Measurements from ENCODE around the gene PCSK4. TPM values are rescaled to one million over a fixed set of nuclear protein-coding genes. Genes with fewer than 3 reads are reported as not detected.

PCSK4 gene
- polyA plus RNA-seq, 1 experiment: 1.3 TPM

DNA sequence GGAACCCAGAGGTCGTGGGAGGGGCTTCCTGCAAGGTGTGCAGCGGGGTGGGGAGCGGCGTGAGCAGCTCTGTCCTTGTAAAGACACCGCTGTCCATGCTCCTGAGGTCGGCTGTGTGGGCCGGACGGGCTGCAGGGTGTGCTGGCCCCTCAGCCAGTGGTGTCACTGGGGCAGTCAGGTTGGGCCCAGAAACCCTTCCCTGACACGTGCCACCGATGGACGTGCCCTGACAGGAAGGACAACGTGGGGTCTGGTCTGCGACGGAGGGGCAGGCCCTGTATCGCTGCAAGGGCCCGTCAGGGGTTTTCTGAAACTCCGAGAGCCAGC, 56.1 kb downstream of the PCSK4 start:
- Histone ChIP-seq H3K27me3 (ENCODE audit: control insufficient read depth, insufficient read depth, low read length) (no peaks in the 10 kb centered on the region), H3K36me3 (ENCODE audit: control insufficient read depth, insufficient read depth, low read length) (peaks cover 48% of the 10 kb centered on the region), H3K4me3 (ENCODE audit: low read depth, low read length) (no peak overlapping the region)
- ChIA-PET CTCF (no interaction called here), POLR2A (no interaction called here)
- TF ChIP-seq, protein P1, sequence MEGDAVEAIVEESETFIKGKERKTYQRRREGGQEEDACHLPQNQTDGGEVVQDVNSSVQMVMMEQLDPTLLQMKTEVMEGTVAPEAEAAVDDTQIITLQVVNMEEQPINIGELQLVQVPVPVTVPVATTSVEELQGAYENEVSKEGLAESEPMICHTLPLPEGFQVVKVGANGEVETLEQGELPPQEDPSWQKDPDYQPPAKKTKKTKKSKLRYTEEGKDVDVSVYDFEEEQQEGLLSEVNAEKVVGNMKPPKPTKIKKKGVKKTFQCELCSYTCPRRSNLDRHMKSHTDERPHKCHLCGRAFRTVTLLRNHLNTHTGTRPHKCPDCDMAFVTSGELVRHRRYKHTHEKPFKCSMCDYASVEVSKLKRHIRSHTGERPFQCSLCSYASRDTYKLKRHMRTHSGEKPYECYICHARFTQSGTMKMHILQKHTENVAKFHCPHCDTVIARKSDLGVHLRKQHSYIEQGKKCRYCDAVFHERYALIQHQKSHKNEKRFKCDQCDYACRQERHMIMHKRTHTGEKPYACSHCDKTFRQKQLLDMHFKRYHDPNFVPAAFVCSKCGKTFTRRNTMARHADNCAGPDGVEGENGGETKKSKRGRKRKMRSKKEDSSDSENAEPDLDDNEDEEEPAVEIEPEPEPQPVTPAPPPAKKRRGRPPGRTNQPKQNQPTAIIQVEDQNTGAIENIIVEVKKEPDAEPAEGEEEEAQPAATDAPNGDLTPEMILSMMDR (IDR thresholded peaks at IDR 0.05; ENCODE audit: insufficient read depth, low read depth, low read length): no peak
- DNase-seq (ENCODE audit: low read depth): no peak

DNA sequence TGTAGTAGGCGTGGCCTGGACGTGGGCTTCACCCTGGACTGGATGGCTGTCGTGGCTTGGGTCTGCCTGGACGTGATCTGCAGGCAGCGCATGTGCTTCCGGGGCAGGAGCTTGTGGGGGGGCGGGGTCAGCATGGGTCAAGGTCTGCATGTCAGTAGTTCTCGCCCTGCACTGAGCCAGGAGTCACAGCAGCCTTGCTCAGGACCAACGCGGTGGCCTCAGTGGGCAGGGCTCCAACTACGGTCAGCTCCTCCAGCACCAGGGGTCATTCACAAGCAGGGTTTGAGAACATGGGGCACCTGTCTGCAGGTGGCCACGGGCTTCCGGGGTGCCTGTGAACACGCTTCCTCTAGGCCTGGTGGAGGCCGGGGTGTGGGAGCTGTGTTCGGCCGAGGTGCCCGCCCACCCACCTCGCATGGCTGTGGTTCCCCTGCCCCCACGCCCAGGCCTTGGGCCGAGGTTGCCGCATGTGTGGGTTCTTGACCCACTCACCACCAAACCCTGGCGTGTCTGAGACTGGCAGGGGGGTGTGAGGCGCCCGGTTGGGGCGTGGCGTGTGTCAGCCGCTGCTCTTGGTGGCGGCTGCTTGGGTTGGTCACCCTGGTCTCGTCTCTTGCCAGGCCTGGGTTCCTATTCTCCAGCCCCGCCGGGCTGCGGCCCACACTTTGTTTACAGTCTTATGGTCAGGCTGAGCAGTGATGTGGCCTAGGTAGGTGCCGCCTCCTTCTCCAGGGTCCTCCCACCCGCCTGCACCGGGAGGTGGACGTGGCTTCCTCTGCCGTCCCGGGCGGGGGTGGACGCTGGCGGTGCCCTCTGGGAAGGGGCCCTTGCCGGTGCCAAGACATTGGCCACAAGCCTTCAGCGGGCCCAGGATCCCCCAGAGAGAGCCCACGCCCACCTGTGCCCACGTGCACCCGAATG, 56.8 kb downstream of the PCSK4 start:
- POLR2A ChIA-PET: no interaction called here
- H3K4me3 ChIP-seq (ENCODE audit: low read depth, low read length): no peak overlapping the region
- H3K27me3 ChIP-seq (ENCODE audit: control insufficient read depth, insufficient read depth, low read length): no peaks in the 10 kb centered on the region
- TF ChIP-seq, protein P1 (IDR thresholded peaks at IDR 0.05; ENCODE audit: insufficient read depth, low read depth, low read length): no peak
- DNase-seq (ENCODE audit: low read depth): no peak
- H3K36me3 ChIP-seq (ENCODE audit: control insufficient read depth, insufficient read depth, low read length): peaks cover 52% of the 10 kb centered on the region
- CTCF ChIA-PET: interaction anchor here (1.2 kb wide), 1 partner anchor 14 kb away, joined by 3 read pairs; no protein-coding TSS in a partner anchor

DNA sequence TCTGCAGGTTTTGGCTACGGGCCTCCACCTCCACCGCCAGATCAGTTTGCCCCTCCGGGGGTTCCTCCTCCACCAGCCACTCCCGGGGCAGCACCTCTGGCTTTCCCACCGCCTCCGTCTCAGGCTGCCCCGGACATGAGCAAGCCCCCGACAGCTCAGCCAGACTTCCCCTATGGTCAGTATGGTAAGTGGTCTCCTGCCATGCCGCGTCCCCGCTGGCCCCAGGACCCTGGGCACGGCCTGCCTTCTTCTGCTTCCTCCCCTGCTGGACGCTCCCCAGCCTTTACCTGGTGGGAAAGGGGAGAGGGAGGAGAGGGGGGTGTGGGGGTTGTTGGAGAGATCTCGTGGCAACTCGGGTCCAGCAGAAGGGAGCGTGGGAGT, 57.7 kb downstream of the PCSK4 start:
- Histone ChIP-seq H3K36me3 (ENCODE audit: control insufficient read depth, insufficient read depth, low read length) (peaks cover 54% of the 10 kb centered on the region), H3K4me3 (ENCODE audit: low read depth, low read length) (no peak overlapping the region), H3K27me3 (ENCODE audit: control insufficient read depth, insufficient read depth, low read length) (no peaks in the 10 kb centered on the region)
- CTCF ChIA-PET: interaction anchor here (1.1 to 1.2 kb wide), 2 partner anchors 14 to 15 kb away, joined by 3 to 4 read pairs; no protein-coding TSS in a partner anchor
- TF ChIP-seq, protein P1 (IDR thresholded peaks at IDR 0.05; ENCODE audit: insufficient read depth, low read depth, low read length): no peak
- DNase-seq (ENCODE audit: low read depth): no peak
- POLR2A ChIA-PET: no interaction called here

DNA sequence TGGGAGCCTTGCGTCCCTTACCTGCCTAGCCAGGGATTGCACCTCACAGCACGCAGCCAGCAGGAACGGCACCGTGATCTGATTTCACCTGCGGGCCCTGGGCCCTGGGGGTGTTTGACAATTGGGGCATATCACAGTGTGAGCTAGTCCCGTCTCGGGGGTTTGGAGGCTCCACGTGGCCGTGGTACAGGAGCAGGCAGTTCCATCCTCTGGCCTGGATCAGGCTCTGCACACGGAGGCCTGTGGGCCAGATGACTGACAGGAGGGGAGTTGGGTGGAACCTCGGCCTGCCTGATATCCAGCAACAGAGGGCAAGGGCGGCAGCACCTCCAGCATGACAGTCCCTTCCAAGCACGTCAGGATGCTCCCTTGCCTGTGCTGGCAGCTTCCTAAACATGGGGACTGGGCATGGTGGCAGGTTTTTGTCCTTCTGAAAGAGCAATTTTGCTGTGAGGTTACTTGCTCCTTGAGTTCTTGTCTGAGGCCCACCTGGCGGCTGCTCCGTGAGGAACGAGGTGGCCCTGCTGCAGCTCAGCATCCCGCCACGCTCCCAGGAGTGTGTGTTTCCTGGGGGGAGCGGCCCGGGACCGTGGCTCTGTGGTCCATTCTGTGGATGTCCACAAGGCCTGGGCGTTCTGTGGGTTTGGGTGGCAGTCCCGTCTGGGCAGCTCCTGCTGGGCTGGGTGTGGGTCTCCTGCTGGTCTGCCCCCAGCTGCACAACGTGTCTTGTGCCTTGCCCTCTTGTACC, 58.2 kb downstream of the PCSK4 start:
- CTCF ChIA-PET: interaction anchor here (1.1 to 1.2 kb wide), 2 partner anchors 14 to 15 kb away, joined by 3 to 4 read pairs; no protein-coding TSS in a partner anchor
- POLR2A ChIA-PET: no interaction called here
- Histone ChIP-seq H3K4me3 (ENCODE audit: low read depth, low read length) (no peak overlapping the region), H3K36me3 (ENCODE audit: control insufficient read depth, insufficient read depth, low read length) (peaks cover 57% of the 10 kb centered on the region), H3K27me3 (ENCODE audit: control insufficient read depth, insufficient read depth, low read length) (no peaks in the 10 kb centered on the region)
- no peak for DNase-seq (ENCODE audit: low read depth)
- TF ChIP-seq, protein P1 (IDR thresholded peaks at IDR 0.05; ENCODE audit: insufficient read depth, low read depth, low read length): no peak

Other genes with a start within 250 kb of the PCSK4 start
- 57.9 and 65.1 TPM in 2 replicates for gene ATP5F1D, start 248.6 kb downstream of the PCSK4 start, polyA plus RNA-seq (2011; rRNA removed)
- 6.9 and 8.4 TPM in 2 replicates for gene MIDN, start 241.8 kb downstream of the PCSK4 start, polyA plus RNA-seq (2011; rRNA removed)
- 342 and 372 TPM in 2 replicates for gene CIRBP, start 221.0 kb downstream of the PCSK4 start, polyA plus RNA-seq (2011; rRNA removed)
- gene FAM174C, start 214.8 kb downstream of the PCSK4 start, polyA plus RNA-seq (2011; rRNA removed): 24.6 and 37.5 TPM in 2 replicates
- not detected in 2 replicates for gene EFNA2, start 204.5 kb downstream of the PCSK4 start, polyA plus RNA-seq (2011; rRNA removed)
- gene NDUFS7, start 106.4 kb downstream of the PCSK4 start, polyA plus RNA-seq (2011; rRNA removed): 35.5 and 59.6 TPM in 2 replicates
- gene GAMT, start 88.8 kb downstream of the PCSK4 start, polyA plus RNA-seq (2011; rRNA removed): 26.9 and 43.7 TPM in 2 replicates
- gene DAZAP1, start 82.8 kb downstream of the PCSK4 start, polyA plus RNA-seq (2011; rRNA removed): 38.3 and 48.9 TPM in 2 replicates
- gene RPS15, start 52.0 kb downstream of the PCSK4 start, polyA plus RNA-seq (2011; rRNA removed): 854 and 1,597 TPM in 2 replicates
- gene APC2, start 40.2 kb downstream of the PCSK4 start, polyA plus RNA-seq (2011; rRNA removed): 0.07 and 0.11 TPM in 2 replicates
- gene C19orf25, start 11.1 kb downstream of the PCSK4 start, polyA plus RNA-seq (2011; rRNA removed): 23.9 and 32.6 TPM in 2 replicates
- 1.7 and 3.1 TPM in 2 replicates for gene REEP6, start 831 bp upstream of the PCSK4 start, polyA plus RNA-seq (2011; rRNA removed)
- gene ADAMTSL5, start 22.7 kb upstream of the PCSK4 start, polyA plus RNA-seq (2011; rRNA removed): 15.0 and 21.5 TPM in 2 replicates
- not detected in 2 replicates for gene PLK5, start 33.7 kb upstream of the PCSK4 start, polyA plus RNA-seq (2011; rRNA removed)
- 5.4 and 6.9 TPM in 2 replicates for gene MEX3D, start 78.0 kb upstream of the PCSK4 start, polyA plus RNA-seq (2011; rRNA removed)
- gene MBD3, start 102.5 kb upstream of the PCSK4 start, polyA plus RNA-seq (2011; rRNA removed): 38.9 and 53.4 TPM in 2 replicates
- 177 and 213 TPM in 2 replicates for gene UQCR11, start 115.1 kb upstream of the PCSK4 start, polyA plus RNA-seq (2011; rRNA removed)
- 32.6 and 49.8 TPM in 2 replicates for gene TCF3, start 162.3 kb upstream of the PCSK4 start, polyA plus RNA-seq (2011; rRNA removed)

Data from BJ (cell line).